PFSK-1 (cell line): ENCODE measurements around the gene TSNAXIP1.

ENCODE experiments used
- FOXP2 ChIP-seq: optimal IDR thresholded peaks from 2 replicates; pipeline ENCODE3; 2011; ENCODE audit warnings: borderline replicate concordance, control low read depth, inconsistent platforms; ENCODE audit not compliant: insufficient read depth; ENCODE audit errors: extremely low read length, extremely low read depth
- POLR2AphosphoS5 ChIP-seq: IDR thresholded peaks from 2 replicates; pipeline ENCODE4 v1.6.1; 2012; ENCODE audit warnings: low read depth, mild to moderate bottlenecking, control low read depth, low read length, moderate library complexity
- SIN3A ChIP-seq: IDR thresholded peaks from 2 replicates; pipeline ENCODE4 v1.6.1; 2012; ENCODE audit warnings: mild to moderate bottlenecking, low read length, moderate library complexity, borderline replicate concordance; ENCODE audit not compliant: insufficient read depth
- TAF1 ChIP-seq: IDR thresholded peaks from 2 replicates; pipeline ENCODE4 v1.6.1; 2012; ENCODE audit warnings: low read length, control low read depth, borderline replicate concordance; ENCODE audit not compliant: insufficient read depth
- TF ChIP-seq, protein P1 (sequence below), 2 experiments: IDR thresholded peaks; 2 replicates each; pipeline versions ENCODE4 v1.6.1 to v1.8.0; 2011 to 2012; ENCODE audit warnings: low read depth in 2 of 2, low read length in 2 of 2, control low read depth in 1 of 2, inconsistent platforms in 1 of 2, mild to moderate bottlenecking in 1 of 2, moderate library complexity in 1 of 2; ENCODE audit not compliant: insufficient read depth in 1 of 2

The TSNAXIP1 gene

DNA sequence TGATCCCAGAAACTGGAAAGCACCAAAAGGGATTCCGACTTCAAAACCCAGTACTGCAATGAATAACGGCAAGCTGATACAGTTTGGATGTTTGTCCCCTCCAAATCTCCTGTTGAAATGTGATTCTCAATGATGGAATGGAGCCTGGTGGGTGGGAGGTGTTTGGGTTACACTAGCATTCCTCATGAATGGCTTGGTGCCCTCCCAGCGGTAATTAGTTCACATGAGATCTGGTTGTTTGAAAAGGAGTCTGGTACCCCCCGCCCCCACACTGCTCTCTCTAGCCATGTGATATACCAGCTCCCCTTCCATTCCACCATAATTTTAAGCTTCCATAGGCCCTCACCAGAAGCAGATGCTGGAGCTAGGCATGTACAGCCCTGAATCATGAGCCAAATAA lies 40.4 kb upstream of the TSNAXIP1 start:
- TF ChIP-seq, protein P1, sequence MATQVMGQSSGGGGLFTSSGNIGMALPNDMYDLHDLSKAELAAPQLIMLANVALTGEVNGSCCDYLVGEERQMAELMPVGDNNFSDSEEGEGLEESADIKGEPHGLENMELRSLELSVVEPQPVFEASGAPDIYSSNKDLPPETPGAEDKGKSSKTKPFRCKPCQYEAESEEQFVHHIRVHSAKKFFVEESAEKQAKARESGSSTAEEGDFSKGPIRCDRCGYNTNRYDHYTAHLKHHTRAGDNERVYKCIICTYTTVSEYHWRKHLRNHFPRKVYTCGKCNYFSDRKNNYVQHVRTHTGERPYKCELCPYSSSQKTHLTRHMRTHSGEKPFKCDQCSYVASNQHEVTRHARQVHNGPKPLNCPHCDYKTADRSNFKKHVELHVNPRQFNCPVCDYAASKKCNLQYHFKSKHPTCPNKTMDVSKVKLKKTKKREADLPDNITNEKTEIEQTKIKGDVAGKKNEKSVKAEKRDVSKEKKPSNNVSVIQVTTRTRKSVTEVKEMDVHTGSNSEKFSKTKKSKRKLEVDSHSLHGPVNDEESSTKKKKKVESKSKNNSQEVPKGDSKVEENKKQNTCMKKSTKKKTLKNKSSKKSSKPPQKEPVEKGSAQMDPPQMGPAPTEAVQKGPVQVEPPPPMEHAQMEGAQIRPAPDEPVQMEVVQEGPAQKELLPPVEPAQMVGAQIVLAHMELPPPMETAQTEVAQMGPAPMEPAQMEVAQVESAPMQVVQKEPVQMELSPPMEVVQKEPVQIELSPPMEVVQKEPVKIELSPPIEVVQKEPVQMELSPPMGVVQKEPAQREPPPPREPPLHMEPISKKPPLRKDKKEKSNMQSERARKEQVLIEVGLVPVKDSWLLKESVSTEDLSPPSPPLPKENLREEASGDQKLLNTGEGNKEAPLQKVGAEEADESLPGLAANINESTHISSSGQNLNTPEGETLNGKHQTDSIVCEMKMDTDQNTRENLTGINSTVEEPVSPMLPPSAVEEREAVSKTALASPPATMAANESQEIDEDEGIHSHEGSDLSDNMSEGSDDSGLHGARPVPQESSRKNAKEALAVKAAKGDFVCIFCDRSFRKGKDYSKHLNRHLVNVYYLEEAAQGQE (IDR thresholded peaks at IDR 0.05; ENCODE audit: insufficient read depth in 1 of 2, low read depth in 2 of 2, low read length in 2 of 2), result no peak
- TF ChIP-seq POLR2AphosphoS5 (no peak), SIN3A (no peak), TAF1 (no peak), FOXP2 (no peak)

DNA sequence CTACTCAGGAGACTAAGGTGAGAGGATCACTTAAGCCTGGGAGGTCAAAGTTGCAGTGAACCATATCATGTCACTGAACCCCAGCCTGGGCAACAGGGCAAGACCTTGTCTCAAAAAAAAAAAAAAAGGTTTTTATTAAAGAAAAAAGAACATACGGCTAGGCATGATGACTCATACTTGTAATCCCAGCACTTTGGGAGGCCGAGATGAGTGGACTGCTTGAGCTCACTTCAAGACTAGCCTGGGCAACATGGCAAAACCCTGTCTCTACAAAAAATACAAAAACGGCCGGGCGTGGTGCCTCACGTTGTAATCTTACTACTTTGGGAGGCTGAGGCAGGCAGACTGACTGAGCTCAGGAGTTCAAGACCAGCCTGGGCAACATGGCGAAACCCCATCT lies 38.7 kb upstream of the TSNAXIP1 start:
- TF ChIP-seq, protein P1 (IDR thresholded peaks at IDR 0.05; ENCODE audit: insufficient read depth in 1 of 2, low read depth in 2 of 2, low read length in 2 of 2), result no peak
- TF ChIP-seq FOXP2 (no peak), SIN3A (no peak), POLR2AphosphoS5 (no peak)

DNA sequence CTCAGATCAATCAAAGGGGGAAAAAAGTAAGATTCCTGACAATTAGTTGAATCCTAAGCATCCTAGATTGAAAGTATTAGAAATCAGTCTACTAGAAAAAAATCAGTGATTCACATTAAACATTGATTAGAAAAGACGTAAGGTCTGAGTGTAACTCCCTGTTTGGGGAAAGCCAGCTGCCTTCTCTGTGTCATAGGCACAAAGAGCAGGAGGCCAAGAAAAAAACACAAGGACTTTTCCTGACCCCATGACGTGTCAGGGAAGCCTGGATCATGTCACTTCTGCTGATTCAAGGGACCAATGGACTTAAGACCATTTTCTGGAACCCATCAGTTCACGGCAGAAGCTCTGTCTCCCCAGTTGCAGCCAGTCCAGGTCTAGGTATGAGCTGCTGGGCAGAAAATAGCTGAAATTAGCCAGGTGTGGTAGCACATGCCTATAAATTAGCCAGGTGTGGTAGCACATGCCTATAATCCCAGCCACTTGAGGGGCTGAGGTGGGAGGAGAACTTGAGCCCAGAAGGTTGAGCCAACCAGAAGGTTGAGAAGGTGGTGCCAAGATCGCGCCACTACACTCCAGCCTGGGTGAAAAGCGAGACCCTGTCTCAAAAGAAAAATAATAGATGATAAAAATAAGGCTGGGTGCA lies 36.2 kb upstream of the TSNAXIP1 start:
- TF ChIP-seq POLR2AphosphoS5, result no peak
- no peak for TF ChIP-seq FOXP2
- TF ChIP-seq TAF1, result no peak
- TF ChIP-seq, protein P1 (IDR thresholded peaks at IDR 0.05; ENCODE audit: insufficient read depth in 1 of 2, low read depth in 2 of 2, low read length in 2 of 2), result no peak
- no peak for TF ChIP-seq SIN3A

DNA sequence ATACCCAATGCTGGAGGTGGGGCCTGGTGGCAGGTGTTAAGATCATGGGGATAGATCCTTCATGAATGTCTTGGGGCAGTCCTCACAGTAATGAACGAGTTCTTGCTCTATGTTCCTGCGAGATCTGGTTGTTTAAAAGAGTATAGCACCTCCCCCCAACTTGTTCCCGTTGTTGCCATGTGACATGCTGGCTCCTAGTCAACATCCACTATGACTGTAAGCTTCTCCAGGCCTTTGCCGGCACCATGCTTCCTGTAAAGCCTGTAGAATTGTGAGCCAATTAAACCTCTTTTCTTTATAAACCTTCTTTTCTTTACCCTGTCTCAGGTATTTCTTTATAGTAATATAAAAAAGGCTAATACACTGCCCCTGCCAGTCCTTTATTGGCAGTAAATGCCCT lies 33.6 kb upstream of the TSNAXIP1 start:
- TF ChIP-seq POLR2AphosphoS5 (no peak), TAF1 (no peak), FOXP2 (no peak), SIN3A (no peak)
- TF ChIP-seq, protein P1 (IDR thresholded peaks at IDR 0.05; ENCODE audit: insufficient read depth in 1 of 2, low read depth in 2 of 2, low read length in 2 of 2), result no peak
